Endothelial cell of umbilical vein (primary cell): Measurements from ENCODE around the gene MGAT5B. TPM values are rescaled to one million over a fixed set of nuclear protein-coding genes. Genes with fewer than 3 reads are reported as not detected.

Experiments used
- BruUV-seq: library from RNA; stranded (reverse); fragments of 400-500 nt; replicated peaks from 2 replicates; lab custom pipeline; 2021; lab: Mats Ljungman, UMichigan
- CTCF ChIA-PET: fragments of 300-600, 350-600 bp; sonication (Branson Sonifier 250); formaldehyde crosslinking; loops from one replicate; lab custom pipeline; 2021; ENCODE audit warnings: antibody characterized with exemption, inconsistent platforms; lab: Charles Lee
- POLR2A ChIA-PET: fragments of 300-600, 350-600 bp; sonication (Branson Sonifier 250); formaldehyde crosslinking; loops from one replicate; lab custom pipeline; 2021; ENCODE audit warnings: antibody characterized with exemption, inconsistent platforms; lab: Charles Lee
- DNase-seq: peaks from one replicate; pipeline ENCODE4 v3.0.0-alpha.2; 2011; ENCODE audit warnings: low read depth, low spot score
- FAIRE-seq: peaks from 2 replicates; lab custom pipeline; 2011; peaks lifted over from hg19 to GRCh38; lab: Jason Lieb, UNC
- H2AFZ ChIP-seq: 2 replicates; pipeline ENCODE4 v1.6.0; 2012; ENCODE audit warnings: low read depth, low read length, control low read depth, inconsistent platforms
- H3K27ac ChIP-seq: 2 replicates; pipeline ENCODE4 v1.5.1; 2011; ENCODE audit warnings: low read depth, mild to moderate bottlenecking, control low read depth, low read length, moderate library complexity; ENCODE audit not compliant: insufficient read depth
- H3K27me3 ChIP-seq, 2 experiments: 2 replicates each; pipeline versions ENCODE4 v1.6.0 to v1.6.1; 2011; ENCODE audit warnings: low read length in 2 of 2, mixed read lengths in 1 of 2; ENCODE audit not compliant: control insufficient read depth in 2 of 2, insufficient read depth in 2 of 2
- H3K36me3 ChIP-seq, 2 experiments: 2 replicates in 1 of 2; 3 replicates in 1 of 2; pipeline ENCODE4 v1.5.1; 2011; ENCODE audit warnings: low read length in 2 of 2, mild to moderate bottlenecking in 1 of 2, moderate library complexity in 1 of 2; ENCODE audit not compliant: control insufficient read depth in 2 of 2, insufficient read depth in 2 of 2; ENCODE audit errors: extremely low read depth in 1 of 2
- H3K4me1 ChIP-seq: 3 replicates; pipeline ENCODE4 v1.5.1; 2011; ENCODE audit warnings: mild to moderate bottlenecking, low read length; ENCODE audit not compliant: control insufficient read depth, insufficient read depth; ENCODE audit errors: extremely low read depth
- H3K4me2 ChIP-seq: 2 replicates; pipeline ENCODE4 v1.6.1; 2011; ENCODE audit warnings: low read length, control low read depth, mixed read lengths; ENCODE audit not compliant: insufficient read depth
- H3K4me3 ChIP-seq, 3 experiments: fragments of 200-600 bp in 1 of 3; sonication (generic), shearing (Covaris generic) in 1 of 3; replicated peaks in 1 of 3; 2 replicates each; pipeline ENCODE4 v1.5.1; 2011 to 2016; ENCODE audit warnings: control low read depth in 3 of 3, low read length in 3 of 3, mild to moderate bottlenecking in 2 of 3, inconsistent platforms in 1 of 3, low read depth in 1 of 3, moderate library complexity in 1 of 3; ENCODE audit not compliant: insufficient read depth in 1 of 3
- H3K79me2 ChIP-seq: 2 replicates; pipeline ENCODE4 v1.6.0; 2012; ENCODE audit warnings: low read length, inconsistent platforms; ENCODE audit not compliant: control insufficient read depth, insufficient read depth
- H3K9ac ChIP-seq: replicated peaks from 2 replicates; pipeline ENCODE3; 2011; ENCODE audit warnings: low read length, control low read depth; ENCODE audit not compliant: insufficient read depth; ENCODE audit errors: extremely low read depth
- H3K9me1 ChIP-seq: replicated peaks from 3 replicates; pipeline ENCODE4 v1.6.0; 2011; ENCODE audit warnings: mild to moderate bottlenecking, low read length; ENCODE audit not compliant: control insufficient read depth, insufficient read depth; ENCODE audit errors: extremely low read depth
- H3K9me3 ChIP-seq: replicated peaks from 2 replicates; pipeline ENCODE4 v1.5.1; 2012; ENCODE audit warnings: low read length, inconsistent platforms; ENCODE audit not compliant: control insufficient read depth, insufficient read depth
- H4K20me1 ChIP-seq: replicated peaks from 2 replicates; pipeline ENCODE3; 2011; ENCODE audit warnings: mild to moderate bottlenecking, low read length; ENCODE audit not compliant: control insufficient read depth, insufficient read depth; ENCODE audit errors: extremely low read depth
- CTCF ChIP-seq, 2 donors: IDR thresholded peaks; 1 replicate in 1 of 2; 2 replicates in 1 of 2; pipeline ENCODE4 v1.5.1; 2011; ENCODE audit warnings: low read length in 2 of 2, mild to moderate bottlenecking in 2 of 2, moderate library complexity in 2 of 2, control low read depth in 1 of 2, inconsistent platforms in 1 of 2, low read depth in 1 of 2; ENCODE audit not compliant: insufficient read depth in 1 of 2; ENCODE audit errors: extremely low read depth in 1 of 2
- EZH2 ChIP-seq: IDR thresholded peaks from 2 replicates; pipeline ENCODE4 v1.6.1; 2012; ENCODE audit warnings: borderline replicate concordance, low read depth, mild to moderate bottlenecking, moderate library complexity, low read length, inconsistent platforms; ENCODE audit not compliant: severe bottlenecking
- FOS ChIP-seq: IDR thresholded peaks from 2 replicates; pipeline ENCODE4 v1.6.1; 2011; ENCODE audit warnings: mild to moderate bottlenecking, low read length, moderate library complexity, borderline replicate concordance; ENCODE audit not compliant: insufficient read depth
- GATA2 ChIP-seq: IDR thresholded peaks from 2 replicates; pipeline ENCODE4 v1.7.0; 2011; ENCODE audit warnings: low read depth, mild to moderate bottlenecking, moderate library complexity, mixed read lengths, low read length; ENCODE audit not compliant: insufficient read length, insufficient read depth
- JUN ChIP-seq: IDR thresholded peaks from 2 replicates; pipeline ENCODE4 v1.6.1; 2011; ENCODE audit warnings: borderline replicate concordance, low read depth; ENCODE audit not compliant: insufficient read length, insufficient read depth
- MYC ChIP-seq: IDR thresholded peaks from one replicate; pipeline ENCODE4 v1.6.1; 2011; ENCODE audit warnings: mild to moderate bottlenecking, low read depth, low read length
- POLR2A ChIP-seq: IDR thresholded peaks from 2 replicates; pipeline ENCODE4 v1.6.1; 2012; ENCODE audit warnings: low read depth, mild to moderate bottlenecking, control low read depth, low read length
- POLR2AphosphoS5 ChIP-seq: IDR thresholded peaks from 2 replicates; pipeline ENCODE4 v1.6.1; 2012; ENCODE audit warnings: low read depth, mild to moderate bottlenecking, control low read depth, low read length, moderate library complexity; ENCODE audit not compliant: insufficient read depth
- dilution Hi-C: fragments of 300-500 bp; cut with MboI; formaldehyde crosslinking; loops from one replicate; pipeline ENCODE4 v1.15.0; 2019; ENCODE audit warnings: low sequenced_read_pairs; ENCODE audit not compliant: extremely low pct_ligation_motif_present
- intact Hi-C: fragments of 100-400 bp; cut with micrococcal nuclease; formaldehyde crosslinking; loops from one replicate; pipeline ENCODE4 v1.10.0; 2022
- polyA plus RNA-seq, 4 experiments: library from polyadenylated mRNA; depleted of rRNA in 3 of 4; stranded (reverse) in 3 of 4; unstranded in 1 of 4; fragments of >200 nt; gene quantifications; 2 replicates each; pipeline versions ENCODE4 v1.2.1 to v1.2.3, GENCODE V29; 2011 to 2012; ENCODE audit warnings: missing spikeins in 1 of 4
- total RNA-seq: library from RNA; stranded (reverse); gene quantifications from 2 replicates; pipeline ENCODE4 v1.2.3, GENCODE V29; 2021
- TF ChIP-seq, protein P1 (sequence below): IDR thresholded peaks from 2 replicates; pipeline ENCODE4 v1.6.1; 2011; ENCODE audit not compliant: insufficient read depth, insufficient read length

Gene MGAT5B
- total and polyA plus RNA-seq, 2 donors (not counting 3 experiments of a cell fraction or from before 2014, with no cell fraction given), result 1.7 to 2.1 TPM

DNA sequence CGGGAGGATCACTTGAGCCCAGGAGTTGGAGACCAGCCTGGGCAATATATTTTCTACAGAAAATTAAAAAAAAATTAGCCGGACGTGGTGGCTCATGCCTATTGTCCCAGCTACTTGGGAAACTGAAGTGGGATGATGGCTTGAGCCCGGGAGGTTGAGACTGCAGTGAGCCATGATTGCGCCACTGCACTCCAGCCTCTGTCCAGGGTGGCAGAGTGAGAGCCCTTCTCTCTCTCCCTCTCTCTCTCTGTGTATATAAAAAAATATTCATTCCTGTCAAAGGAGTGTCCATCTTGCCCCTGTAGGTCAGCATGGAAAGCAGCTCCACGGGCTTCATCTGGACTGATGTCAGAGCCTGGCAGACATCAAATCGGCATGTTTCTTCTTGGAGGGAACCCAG is 31.2 kb downstream of the MGAT5B start:
- dilution Hi-C loops, result no loop called here
- FAIRE-seq, result no peak
- Histone ChIP-seq H3K79me2 (no peaks in the 10 kb centered on the region), H3K9me1 (no peaks in the 10 kb centered on the region), H3K9ac (no peak overlapping the region), H4K20me1 (no peaks in the 10 kb centered on the region), H3K9me3 (no peaks in the 10 kb centered on the region), H2AFZ (no peak overlapping the region), H3K27me3 (no peaks in the 10 kb centered on the region), H3K4me3 (no peak overlapping the region), H3K4me1 (peaks cover 6% of the 10 kb centered on the region), H3K27ac (no peak overlapping the region), H3K36me3 (no peaks in the 10 kb centered on the region), H3K4me2 (no peak overlapping the region)
- ChIA-PET POLR2A (no interaction called here), CTCF (no interaction called here)
- TF ChIP-seq POLR2A, result no peak
- TF ChIP-seq GATA2, result no peak
- no peak for TF ChIP-seq EZH2
- no peak for TF ChIP-seq CTCF (IDR thresholded peaks at IDR 0.05; ENCODE audit: extremely low read depth in 1 of 2, insufficient read depth in 1 of 2, low read depth in 1 of 2, low read length in 2 of 2)
- no peak for TF ChIP-seq JUN
- TF ChIP-seq FOS, result no peak
- no peak for TF ChIP-seq POLR2AphosphoS5
- TF ChIP-seq MYC, result no peak
- TF ChIP-seq, protein P1, sequence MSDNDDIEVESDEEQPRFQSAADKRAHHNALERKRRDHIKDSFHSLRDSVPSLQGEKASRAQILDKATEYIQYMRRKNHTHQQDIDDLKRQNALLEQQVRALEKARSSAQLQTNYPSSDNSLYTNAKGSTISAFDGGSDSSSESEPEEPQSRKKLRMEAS, result no peak
- no peak for DNase-seq
- intact Hi-C loops, result no loop called here
- no TSS peak for BruUV-seq
